HCT116 (cell line): Measurements from ENCODE around the gene LYSMD3. TPM values are rescaled to one million over a fixed set of nuclear protein-coding genes. Genes with fewer than 3 reads are reported as not detected.
"Not testable (repeated sequence)": the region's sequence is repeated elsewhere in the genome, so short reads cannot be mapped to it uniquely, and the experiment has no call there.

Experiments used
- ATAC-seq: fragments of 200-7000 bp; cut with Tn5 transposase; 2 replicates; pipeline ENCODE4 v1.9.1; 2020; ENCODE audit warnings: mild to moderate bottlenecking, moderate library complexity
- BruUV-seq: library from RNA; stranded (reverse); fragments of 400-500 nt; replicated peaks from 2 replicates; lab custom pipeline; 2021; lab: Mats Ljungman, UMichigan
- CTCF ChIA-PET: fragments of 300-600 bp; sonication (Branson Sonifier 250); formaldehyde crosslinking; loops from one replicate; lab custom pipeline; 2021; ENCODE audit warnings: antibody characterized with exemption; lab: Charles Lee
- POLR2A ChIA-PET: fragments of 300-600, 350-600 bp; sonication (Branson Sonifier 250); formaldehyde crosslinking; loops from one replicate; lab custom pipeline; 2021; ENCODE audit warnings: antibody characterized with exemption; lab: Charles Lee
- RAD21 ChIA-PET, 2 experiments: fragments of 300-600 bp; sonication (Branson Sonifier 250); formaldehyde crosslinking; loops; one replicate each; lab custom pipeline; 2023; ENCODE audit warnings: low total read pairs in 2 of 2; ENCODE audit not compliant: uncharacterized antibody in 2 of 2, unreplicated experiment in 2 of 2, low non-redundant PET in 1 of 2; lab: Charles Lee
- DNase-seq: peaks from one replicate; pipeline ENCODE4 v3.0.0-alpha.2; 2010; ENCODE audit warnings: low read depth, low spot score
- H2AFZ ChIP-seq: fragments of 200-600 bp; shearing (Covaris generic), sonication (generic); 2 replicates; pipeline ENCODE4 v1.6.1; 2017; ENCODE audit warnings: low read depth, mixed run types, mixed read lengths, antibody characterized with exemption, low read length; ENCODE audit not compliant: poor library complexity, severe bottlenecking
- H3K27ac ChIP-seq: 2 replicates; pipeline ENCODE4 v1.5.1; 2012; ENCODE audit warnings: low read depth, low read length
- H3K27me3 ChIP-seq: fragments of 200-600 bp; sonication (generic); 2 replicates; pipeline ENCODE4 v1.6.1; 2016; ENCODE audit warnings: mixed run types, low read length, mixed read lengths; ENCODE audit not compliant: insufficient read depth
- H3K36me3 ChIP-seq, 2 experiments: fragments of 200-500 bp in 1 of 2; fragments of 200-600 bp in 1 of 2; sonication (Bioruptor generic) in 1 of 2; sonication (generic) in 1 of 2; 2 replicates each; pipeline versions ENCODE4 v1.5.1 to v1.6.1; 2014 to 2016; ENCODE audit warnings: low read length in 2 of 2, inconsistent platforms in 1 of 2, mixed read lengths in 1 of 2, mixed run types in 1 of 2; ENCODE audit not compliant: insufficient read depth in 2 of 2, control insufficient read depth in 1 of 2
- H3K4me1 ChIP-seq, 2 experiments: fragments of 200-600 bp in 1 of 2; sonication (generic) in 1 of 2; 2 replicates each; pipeline versions ENCODE4 v1.5.1 to v1.6.1; 2012 to 2017; ENCODE audit warnings: low read length in 2 of 2, inconsistent platforms in 1 of 2, mild to moderate bottlenecking in 1 of 2, mixed read lengths in 1 of 2, mixed run types in 1 of 2, moderate library complexity in 1 of 2; ENCODE audit not compliant: insufficient read depth in 2 of 2, control insufficient read depth in 1 of 2
- H3K4me2 ChIP-seq: fragments of 200-600 bp; sonication (generic); 2 replicates; pipeline ENCODE4 v1.6.1; 2017; ENCODE audit warnings: mixed run types, low read length, mixed read lengths
- H3K4me3 ChIP-seq, 2 experiments: fragments of 200-600 bp in 1 of 2; sonication (generic) in 1 of 2; replicated peaks in 1 of 2; 2 replicates each; pipeline ENCODE4 v1.5.1; 2011 to 2016; ENCODE audit warnings: low read length in 2 of 2, control low read depth in 1 of 2, low read depth in 1 of 2, mild to moderate bottlenecking in 1 of 2, mixed read lengths in 1 of 2, mixed run types in 1 of 2
- H3K79me2 ChIP-seq: fragments of 200-600 bp; sonication (generic); 2 replicates; pipeline ENCODE4 v1.6.1; 2017; ENCODE audit warnings: mild to moderate bottlenecking, mixed run types, low read length, moderate library complexity, mixed read lengths; ENCODE audit not compliant: insufficient read depth
- H3K9ac ChIP-seq: fragments of 200-600 bp; sonication (generic); 2 replicates; pipeline ENCODE4 v1.6.1; 2016; ENCODE audit warnings: low read length, mixed read lengths
- H3K9me2 ChIP-seq: fragments of 200-600 bp; sonication (generic), shearing (Covaris generic); 2 replicates; pipeline ENCODE4 v1.6.1; 2017; ENCODE audit warnings: mixed run types, mild to moderate bottlenecking, moderate library complexity; ENCODE audit not compliant: insufficient read depth
- H3K9me3 ChIP-seq, 2 experiments: fragments of 200-500 bp in 1 of 2; fragments of 200-600 bp in 1 of 2; sonication (Bioruptor generic) in 1 of 2; sonication (generic) in 1 of 2; 2 replicates each; pipeline ENCODE4 v1.6.1; 2014 to 2017; ENCODE audit warnings: low read length in 2 of 2, mixed read lengths in 2 of 2, inconsistent platforms in 1 of 2, low read depth in 1 of 2, mild to moderate bottlenecking in 1 of 2, mixed run types in 1 of 2, moderate library complexity in 1 of 2; ENCODE audit not compliant: control insufficient read depth in 1 of 2, insufficient read depth in 1 of 2
- H4K20me1 ChIP-seq: fragments of 200-600 bp; sonication (generic), shearing (Covaris generic); 2 replicates; pipeline ENCODE4 v1.6.1; 2017; ENCODE audit warnings: mixed run types, mild to moderate bottlenecking, moderate library complexity; ENCODE audit not compliant: insufficient read depth
- CBX3 ChIP-seq: IDR thresholded peaks from 2 replicates; pipeline ENCODE4 v1.6.1; 2012; ENCODE audit warnings: low read depth
- ELF1 ChIP-seq: IDR thresholded peaks from 2 replicates; pipeline ENCODE4 v1.6.1; 2012; ENCODE audit warnings: low read depth, borderline replicate concordance
- EZH2 ChIP-seq: fragments of 200-600 bp; sonication (generic); IDR thresholded peaks from 2 replicates; pipeline ENCODE4 v1.6.1; 2017; ENCODE audit warnings: antibody characterized with exemption, mixed run types
- EZH2phosphoT487 ChIP-seq: fragments of 200-600 bp; IDR thresholded peaks from 2 replicates; pipeline ENCODE4 v1.6.1; 2018; ENCODE audit warnings: antibody characterized with exemption, borderline replicate concordance
- FOSL1 ChIP-seq: IDR thresholded peaks from 2 replicates; pipeline ENCODE4 v1.6.1; 2012; ENCODE audit warnings: low read depth
- SIN3A ChIP-seq: IDR thresholded peaks from 2 replicates; pipeline ENCODE4 v1.6.1; 2012; ENCODE audit warnings: low read depth
- TCF7L2 ChIP-seq: IDR thresholded peaks from 2 replicates; pipeline ENCODE4 v1.7.0; 2011; ENCODE audit warnings: borderline replicate concordance, inconsistent platforms; ENCODE audit not compliant: insufficient read depth, insufficient read length; ENCODE audit errors: extremely low read depth
- ZFX ChIP-seq: fragments of 450-650 bp; IDR thresholded peaks from 2 replicates; pipeline ENCODE4 v1.6.1; 2017
- intact Hi-C: fragments of 100-400 bp; cut with micrococcal nuclease; formaldehyde crosslinking; loops from 2 replicates; pipeline ENCODE4 v1.10.0; 2022
- total RNA-seq: library from RNA; stranded (reverse); gene quantifications from one replicate; pipeline ENCODE4 v1.2.1, GENCODE V29; 2021; ENCODE audit not compliant: unreplicated experiment
- TF ChIP-seq, protein P1 (sequence below): IDR thresholded peaks from 2 replicates; pipeline ENCODE4 v1.6.1; 2012
- TF ChIP-seq, protein P2 (sequence below): IDR thresholded peaks from 2 replicates; pipeline ENCODE4 v1.6.1; 2012; ENCODE audit warnings: low read depth
- TF ChIP-seq, protein P3 (sequence below), 3 experiments: fragments of 200-600 bp in 1 of 3; sonication (generic) in 1 of 3; IDR thresholded peaks in 2 of 3; conservative IDR thresholded peaks in 1 of 3; 2 replicates each; pipeline ENCODE4 v1.5.1; 2012 to 2017; ENCODE audit warnings: low read depth in 2 of 3, low read length in 2 of 3, antibody characterized with exemption in 1 of 3, borderline replicate concordance in 1 of 3, control low read depth in 1 of 3, mild to moderate bottlenecking in 1 of 3, mixed read lengths in 1 of 3, mixed run types in 1 of 3, moderate library complexity in 1 of 3; ENCODE audit not compliant: insufficient read depth in 1 of 3

The LYSMD3 gene
- total RNA-seq, 1 experiment from 2014 or later: 18.0 TPM

DNA sequence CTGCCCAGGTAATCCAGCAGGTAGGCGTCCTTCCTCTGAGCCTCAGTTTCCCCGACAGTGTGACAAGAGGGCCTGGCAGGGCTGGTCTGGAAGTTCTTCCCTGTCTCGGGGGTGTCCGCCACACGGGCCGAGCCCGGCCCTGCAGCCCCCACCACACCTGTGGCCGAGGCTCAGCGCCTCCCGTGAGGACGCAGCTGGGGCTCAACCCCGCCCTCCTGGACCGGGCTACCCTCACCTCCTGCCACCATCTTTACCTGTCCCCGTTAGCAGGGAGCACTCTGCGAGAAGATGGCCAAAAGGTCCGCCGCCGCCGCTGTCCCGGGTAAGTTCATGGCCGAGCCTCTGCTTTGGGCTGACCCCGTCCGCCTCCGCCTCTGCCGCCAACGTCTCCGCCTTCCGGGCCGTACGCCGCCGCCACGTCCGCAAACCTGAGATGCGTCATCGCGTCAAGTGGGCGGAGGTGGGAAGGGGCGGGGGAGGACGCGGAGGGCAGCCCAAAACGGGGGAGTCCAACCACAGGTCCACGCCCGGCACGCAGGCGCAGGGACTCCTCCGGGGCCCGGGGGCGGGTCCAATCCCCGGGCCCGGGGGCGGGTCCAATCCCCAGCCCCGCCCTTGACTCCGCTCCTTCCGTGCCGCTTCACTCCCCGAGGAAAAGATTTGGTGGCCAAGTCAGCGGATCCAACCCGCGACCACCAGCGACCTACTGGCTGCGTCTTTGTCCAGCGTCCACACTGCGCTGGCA lies at the start of gene LYSMD3 (continued):
- TF ChIP-seq SIN3A: peak; percentile 91
- peak; percentile 60 for TF ChIP-seq ZFX
- peak; percentile 31; the same call in 1 of the 2 replicates for TF ChIP-seq ELF1
- TF ChIP-seq CBX3: no peak
- TF ChIP-seq FOSL1: no peak
- TF ChIP-seq TCF7L2: no peak
- TF ChIP-seq, protein P1, sequence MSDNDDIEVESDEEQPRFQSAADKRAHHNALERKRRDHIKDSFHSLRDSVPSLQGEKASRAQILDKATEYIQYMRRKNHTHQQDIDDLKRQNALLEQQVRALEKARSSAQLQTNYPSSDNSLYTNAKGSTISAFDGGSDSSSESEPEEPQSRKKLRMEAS: peak; percentile 33; the same call in 1 of the 2 replicates

DNA sequence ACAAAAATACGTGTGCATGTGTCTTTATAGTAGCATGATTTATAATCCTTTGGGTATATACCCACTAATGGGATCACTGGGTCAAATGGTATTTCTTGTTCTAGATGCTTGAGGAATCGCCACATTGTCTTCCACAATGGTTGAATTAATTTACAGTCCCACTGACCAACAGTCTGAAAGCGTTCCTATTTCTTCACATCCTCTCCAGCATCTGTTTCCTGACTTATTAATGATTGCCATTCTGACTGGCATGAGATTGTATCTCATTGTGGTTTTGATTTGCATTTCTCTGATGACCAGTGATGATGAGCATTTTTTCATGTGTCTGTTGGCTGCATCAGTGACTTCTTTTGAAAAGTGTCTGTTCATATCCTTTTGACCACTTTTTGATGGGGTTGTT lies 47.2 kb upstream of the LYSMD3 start:
- H4K20me1 ChIP-seq, H2AFZ ChIP-seq, RAD21 ChIA-PET, H3K27me3 ChIP-seq, H3K79me2 ChIP-seq, H3K9me2 ChIP-seq, ATAC-seq, intact Hi-C loops, BruUV-seq, CTCF ChIA-PET, H3K4me1 ChIP-seq, H3K9me3 ChIP-seq, H3K4me3 ChIP-seq, H3K36me3 ChIP-seq, H3K9ac ChIP-seq, H3K4me2 ChIP-seq, POLR2A ChIA-PET, DNase-seq, H3K27ac ChIP-seq: not testable (repeated sequence)

DNA sequence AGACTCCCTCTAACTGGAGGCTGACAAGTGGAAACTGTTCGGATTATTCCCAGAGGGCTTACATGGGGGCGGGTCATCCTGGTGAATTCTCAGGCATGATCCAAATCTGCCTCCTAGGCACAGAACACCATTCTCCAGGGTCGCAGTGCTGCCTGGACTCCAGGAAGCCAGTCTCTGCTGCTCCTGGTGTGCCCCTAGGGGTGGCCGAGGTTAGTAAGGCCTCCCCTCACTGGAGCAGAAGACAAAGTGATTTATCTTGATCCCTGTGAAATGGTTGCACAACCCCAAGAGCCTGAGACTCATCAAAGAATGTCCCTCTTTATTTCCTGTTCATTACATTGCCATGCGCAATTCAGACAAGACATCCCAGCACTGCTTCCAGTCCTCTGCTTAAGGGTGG lies 46.3 kb upstream of the LYSMD3 start:
- ATAC-seq (no peak), DNase-seq (no peak)
- H3K4me2 ChIP-seq: no peak overlapping the region
- BruUV-seq: no TSS peak
- H3K27ac ChIP-seq: no peak overlapping the region
- CTCF ChIA-PET: no interaction called here
- RAD21 ChIA-PET: no interaction called here
- H3K4me3 ChIP-seq: no peak overlapping the region
- H3K9me2 ChIP-seq: no peaks in the 10 kb centered on the region
- H3K9me3 ChIP-seq: no peaks in the 10 kb centered on the region
- no peak overlapping the region for H3K9ac ChIP-seq
- H4K20me1 ChIP-seq: no peaks in the 10 kb centered on the region
- H3K79me2 ChIP-seq: no peaks in the 10 kb centered on the region
- intact Hi-C loops: no loop called here
- POLR2A ChIA-PET: no interaction called here
- no peaks in the 10 kb centered on the region for H3K4me1 ChIP-seq
- no peaks in the 10 kb centered on the region for H3K36me3 ChIP-seq
- no peaks in the 10 kb centered on the region for H3K27me3 ChIP-seq
- H2AFZ ChIP-seq: no peak overlapping the region
- TF ChIP-seq EZH2phosphoT487 (no peak), EZH2 (no peak), TCF7L2 (no peak)
- TF ChIP-seq, protein P2, sequence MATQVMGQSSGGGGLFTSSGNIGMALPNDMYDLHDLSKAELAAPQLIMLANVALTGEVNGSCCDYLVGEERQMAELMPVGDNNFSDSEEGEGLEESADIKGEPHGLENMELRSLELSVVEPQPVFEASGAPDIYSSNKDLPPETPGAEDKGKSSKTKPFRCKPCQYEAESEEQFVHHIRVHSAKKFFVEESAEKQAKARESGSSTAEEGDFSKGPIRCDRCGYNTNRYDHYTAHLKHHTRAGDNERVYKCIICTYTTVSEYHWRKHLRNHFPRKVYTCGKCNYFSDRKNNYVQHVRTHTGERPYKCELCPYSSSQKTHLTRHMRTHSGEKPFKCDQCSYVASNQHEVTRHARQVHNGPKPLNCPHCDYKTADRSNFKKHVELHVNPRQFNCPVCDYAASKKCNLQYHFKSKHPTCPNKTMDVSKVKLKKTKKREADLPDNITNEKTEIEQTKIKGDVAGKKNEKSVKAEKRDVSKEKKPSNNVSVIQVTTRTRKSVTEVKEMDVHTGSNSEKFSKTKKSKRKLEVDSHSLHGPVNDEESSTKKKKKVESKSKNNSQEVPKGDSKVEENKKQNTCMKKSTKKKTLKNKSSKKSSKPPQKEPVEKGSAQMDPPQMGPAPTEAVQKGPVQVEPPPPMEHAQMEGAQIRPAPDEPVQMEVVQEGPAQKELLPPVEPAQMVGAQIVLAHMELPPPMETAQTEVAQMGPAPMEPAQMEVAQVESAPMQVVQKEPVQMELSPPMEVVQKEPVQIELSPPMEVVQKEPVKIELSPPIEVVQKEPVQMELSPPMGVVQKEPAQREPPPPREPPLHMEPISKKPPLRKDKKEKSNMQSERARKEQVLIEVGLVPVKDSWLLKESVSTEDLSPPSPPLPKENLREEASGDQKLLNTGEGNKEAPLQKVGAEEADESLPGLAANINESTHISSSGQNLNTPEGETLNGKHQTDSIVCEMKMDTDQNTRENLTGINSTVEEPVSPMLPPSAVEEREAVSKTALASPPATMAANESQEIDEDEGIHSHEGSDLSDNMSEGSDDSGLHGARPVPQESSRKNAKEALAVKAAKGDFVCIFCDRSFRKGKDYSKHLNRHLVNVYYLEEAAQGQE: no peak
- TF ChIP-seq, protein P3, sequence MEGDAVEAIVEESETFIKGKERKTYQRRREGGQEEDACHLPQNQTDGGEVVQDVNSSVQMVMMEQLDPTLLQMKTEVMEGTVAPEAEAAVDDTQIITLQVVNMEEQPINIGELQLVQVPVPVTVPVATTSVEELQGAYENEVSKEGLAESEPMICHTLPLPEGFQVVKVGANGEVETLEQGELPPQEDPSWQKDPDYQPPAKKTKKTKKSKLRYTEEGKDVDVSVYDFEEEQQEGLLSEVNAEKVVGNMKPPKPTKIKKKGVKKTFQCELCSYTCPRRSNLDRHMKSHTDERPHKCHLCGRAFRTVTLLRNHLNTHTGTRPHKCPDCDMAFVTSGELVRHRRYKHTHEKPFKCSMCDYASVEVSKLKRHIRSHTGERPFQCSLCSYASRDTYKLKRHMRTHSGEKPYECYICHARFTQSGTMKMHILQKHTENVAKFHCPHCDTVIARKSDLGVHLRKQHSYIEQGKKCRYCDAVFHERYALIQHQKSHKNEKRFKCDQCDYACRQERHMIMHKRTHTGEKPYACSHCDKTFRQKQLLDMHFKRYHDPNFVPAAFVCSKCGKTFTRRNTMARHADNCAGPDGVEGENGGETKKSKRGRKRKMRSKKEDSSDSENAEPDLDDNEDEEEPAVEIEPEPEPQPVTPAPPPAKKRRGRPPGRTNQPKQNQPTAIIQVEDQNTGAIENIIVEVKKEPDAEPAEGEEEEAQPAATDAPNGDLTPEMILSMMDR (IDR thresholded peaks at IDR 0.05 in 2 of 3, conservative IDR thresholded peaks at IDR 0.05 in 1 of 3; ENCODE audit: borderline replicate concordance in 1 of 3, insufficient read depth in 1 of 3, low read depth in 2 of 3, low read length in 2 of 3): no peak
- TF ChIP-seq, protein P1: no peak
